HG03378 (cell line): Measurements from ENCODE around the gene SUPT7L.

Experiments
- ATAC-seq: cut with Tn5 transposase; IDR thresholded peaks from one replicate; pipeline ENCODE4 v1.9.1; 2021; ENCODE audit warnings: mild to moderate bottlenecking, moderate library complexity; ENCODE audit not compliant: unreplicated experiment

Gene SUPT7L, protein sequence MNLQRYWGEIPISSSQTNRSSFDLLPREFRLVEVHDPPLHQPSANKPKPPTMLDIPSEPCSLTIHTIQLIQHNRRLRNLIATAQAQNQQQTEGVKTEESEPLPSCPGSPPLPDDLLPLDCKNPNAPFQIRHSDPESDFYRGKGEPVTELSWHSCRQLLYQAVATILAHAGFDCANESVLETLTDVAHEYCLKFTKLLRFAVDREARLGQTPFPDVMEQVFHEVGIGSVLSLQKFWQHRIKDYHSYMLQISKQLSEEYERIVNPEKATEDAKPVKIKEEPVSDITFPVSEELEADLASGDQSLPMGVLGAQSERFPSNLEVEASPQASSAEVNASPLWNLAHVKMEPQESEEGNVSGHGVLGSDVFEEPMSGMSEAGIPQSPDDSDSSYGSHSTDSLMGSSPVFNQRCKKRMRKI

DNA sequence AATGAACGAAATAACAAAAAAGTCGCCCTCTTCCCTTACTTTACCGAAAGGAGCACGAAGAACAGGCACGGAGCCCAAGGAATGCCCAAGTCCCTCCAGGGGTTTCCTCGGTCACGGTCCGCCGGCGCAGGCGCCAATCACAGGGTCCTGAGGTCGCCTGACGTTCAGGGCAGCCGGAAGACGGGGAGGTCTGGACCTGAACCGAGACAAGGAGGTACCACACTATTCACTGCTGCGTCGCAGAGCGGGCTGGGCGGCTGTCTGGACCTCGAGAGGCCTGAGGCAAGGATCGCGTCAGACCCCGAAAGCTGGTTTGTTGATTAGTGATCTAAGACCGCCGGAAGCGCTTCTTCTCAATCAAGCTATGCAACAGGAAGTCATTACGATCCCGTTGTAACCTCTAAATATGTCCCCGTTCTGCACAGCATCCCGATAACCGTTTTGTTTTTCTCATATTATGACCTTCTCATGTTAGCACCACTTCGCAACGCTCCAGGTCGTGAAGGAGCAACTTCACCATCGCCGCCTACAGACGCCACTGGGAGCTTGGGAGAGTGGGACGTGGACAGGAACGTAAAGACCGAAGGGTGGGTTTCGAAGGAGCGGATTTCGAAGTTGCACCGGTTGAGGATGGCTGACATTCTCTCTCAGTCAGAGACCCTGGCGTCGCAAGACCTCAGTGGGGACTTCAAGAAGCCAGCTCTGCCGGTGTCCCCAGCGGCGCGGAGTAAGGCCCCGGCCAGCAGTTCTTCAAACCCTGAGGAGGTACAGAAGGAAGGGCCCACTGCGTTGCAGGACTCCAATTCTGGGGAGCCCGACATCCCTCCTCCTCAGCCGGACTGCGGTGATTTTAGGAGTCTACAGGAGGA is at the start of gene SUPT7L, which contains the start of gene SLC4A1AP:
Gene SUPT7L (minus strand): TSS at position 330 of the 869 bp plus-strand sequence. CDS start 1,422 bp downstream, outside the sequence.
Gene SLC4A1AP (plus strand): TSS at position 605 of the 869 bp plus-strand sequence. CDS start 26 bp downstream, at position 631.
- peak; percentile 67 for ATAC-seq

DNA sequence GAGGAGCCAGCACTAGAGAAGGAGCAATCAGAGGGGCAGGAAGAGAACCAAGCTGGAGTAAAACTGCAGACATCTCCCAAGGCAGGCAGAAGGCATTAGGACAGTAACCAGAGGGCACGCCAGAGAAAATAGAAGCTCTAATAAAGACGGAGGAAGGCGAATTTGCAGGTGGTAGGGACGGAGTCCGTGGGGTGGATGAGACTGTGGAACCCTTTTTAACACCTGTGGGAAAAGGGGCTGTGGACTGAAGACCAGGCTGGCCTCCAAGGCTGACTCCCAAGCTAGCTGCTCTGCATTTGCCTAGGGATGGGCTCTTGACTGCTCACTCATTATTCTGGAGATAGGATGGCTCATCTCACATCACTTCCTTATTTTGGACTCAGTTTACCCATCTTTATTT is 49.8 kb upstream of the SUPT7L start:
- ATAC-seq, result no peak

DNA sequence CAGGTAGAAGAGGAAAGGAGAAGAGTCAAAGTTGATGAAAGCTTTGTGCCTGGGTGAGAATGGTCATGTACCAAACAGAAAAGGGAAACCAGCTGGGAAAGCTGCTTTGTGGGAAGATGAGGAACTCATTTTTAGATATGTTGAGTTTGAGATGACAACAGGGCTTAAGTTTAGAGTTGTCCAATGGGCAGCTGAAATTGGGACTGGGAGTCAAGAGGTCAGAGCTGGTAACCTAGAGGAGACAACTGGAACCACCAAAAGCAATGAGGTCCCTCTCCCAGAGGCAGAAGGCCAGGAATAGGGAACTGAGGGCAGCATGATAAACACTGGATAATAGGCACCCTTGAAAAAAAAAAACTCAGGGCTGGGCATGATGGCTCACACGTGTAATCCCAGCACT is 49.1 kb upstream of the SUPT7L start:
- ATAC-seq, result no peak

DNA sequence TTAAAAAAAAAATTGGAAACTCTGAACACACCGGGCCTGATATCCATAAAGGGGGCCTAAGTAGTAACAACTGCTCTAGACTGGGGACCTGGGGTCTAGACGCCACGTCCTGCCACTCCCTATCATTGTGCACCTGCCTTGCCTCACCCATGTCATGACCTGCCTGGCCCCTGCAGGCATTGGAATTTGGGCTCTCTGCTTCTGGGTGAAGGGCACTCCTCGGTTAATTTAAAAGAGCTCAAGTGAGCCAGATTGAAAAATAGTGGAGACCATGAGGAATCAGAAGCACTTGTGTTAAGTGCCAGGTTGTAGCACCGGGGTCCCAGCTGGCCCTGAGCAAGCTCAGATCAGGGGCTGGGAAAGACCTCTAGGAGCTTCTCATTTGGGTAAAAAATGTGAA is 48.4 kb upstream of the SUPT7L start:
- no peak for ATAC-seq

DNA sequence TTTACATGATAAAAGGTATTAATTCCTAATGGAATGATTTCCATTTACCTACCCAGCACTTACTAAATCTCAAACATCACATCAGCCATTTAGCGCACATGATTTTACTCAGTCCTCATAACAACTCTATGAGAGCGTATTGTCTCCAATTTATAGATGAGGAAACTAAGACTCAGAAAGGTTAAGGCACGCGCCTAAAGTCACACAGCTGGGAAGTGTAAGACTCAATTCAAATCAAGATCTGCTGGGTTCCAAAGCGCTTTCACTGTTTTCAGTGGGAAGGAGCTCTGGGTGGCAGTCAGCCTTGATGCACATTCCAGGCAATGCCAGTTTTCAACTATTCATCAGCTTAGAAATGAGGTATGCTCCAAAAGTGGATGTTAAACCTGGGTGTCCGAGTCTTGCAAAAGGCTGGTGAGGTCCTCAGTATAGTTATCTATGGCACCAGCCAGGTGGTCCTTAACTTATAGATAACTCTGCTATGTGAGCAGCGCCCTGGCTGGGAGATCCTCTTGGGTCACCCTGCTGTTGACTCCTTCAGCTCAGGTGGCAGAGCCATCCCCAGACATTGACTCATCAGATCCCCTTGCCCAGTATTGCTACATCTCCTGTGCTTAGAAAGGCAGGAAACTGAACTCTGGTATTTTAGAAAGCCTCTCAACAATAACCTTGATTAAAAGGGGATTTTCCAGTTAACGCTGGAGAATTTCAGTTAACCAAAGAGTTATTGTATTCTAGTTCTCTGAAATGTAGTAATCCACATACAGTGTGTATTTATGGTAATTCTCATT is 47.4 kb upstream of the SUPT7L start:
- no peak for ATAC-seq

DNA sequence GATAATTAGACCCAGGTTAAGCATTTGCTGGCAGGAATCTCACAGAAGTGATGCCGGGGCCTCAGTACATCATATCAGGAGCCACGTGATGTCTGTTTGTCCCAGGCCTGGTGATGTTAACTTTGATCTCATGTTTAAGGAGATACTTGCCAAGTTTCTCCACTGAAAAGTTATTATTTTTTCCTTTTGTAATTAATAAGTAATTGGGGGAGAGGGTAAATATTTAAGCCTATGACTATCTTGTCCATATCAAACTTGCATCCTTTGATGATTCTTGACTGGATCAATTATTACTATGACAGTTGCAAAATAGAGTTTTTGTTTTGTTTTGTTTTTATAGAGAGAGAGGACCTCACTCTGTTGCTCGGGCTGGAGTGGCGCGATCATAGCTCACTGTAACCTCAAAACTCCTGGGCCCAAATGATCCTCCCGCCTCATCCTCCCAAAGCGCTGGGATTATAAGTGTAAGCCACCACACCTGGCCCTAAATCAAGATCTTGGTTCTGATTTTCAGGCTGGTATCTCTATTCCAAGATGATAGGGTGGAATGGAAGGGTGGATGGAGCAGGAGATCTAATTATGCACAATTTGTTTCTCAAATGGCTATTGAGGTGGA is 46.7 kb upstream of the SUPT7L start:
- no peak for ATAC-seq

DNA sequence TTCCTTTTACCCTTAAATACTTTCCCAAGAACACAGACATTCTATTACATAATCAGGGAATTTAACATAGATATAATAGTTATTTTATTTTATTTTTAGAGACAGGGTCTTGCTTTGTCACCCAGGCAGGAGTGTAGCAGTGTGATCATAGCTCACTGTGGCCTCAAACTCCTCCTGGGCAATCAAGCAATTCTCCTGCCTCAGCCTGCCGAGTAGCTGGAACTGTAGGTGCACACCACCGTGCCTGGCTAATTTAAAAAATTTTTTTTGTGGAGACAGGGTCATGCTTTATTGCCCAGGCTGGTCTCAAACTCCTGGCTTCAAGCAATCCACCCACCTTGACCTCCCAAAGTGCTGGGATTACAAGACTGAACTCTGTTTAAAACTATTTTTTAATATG is 45.9 kb upstream of the SUPT7L start:
- ATAC-seq, result no peak

DNA sequence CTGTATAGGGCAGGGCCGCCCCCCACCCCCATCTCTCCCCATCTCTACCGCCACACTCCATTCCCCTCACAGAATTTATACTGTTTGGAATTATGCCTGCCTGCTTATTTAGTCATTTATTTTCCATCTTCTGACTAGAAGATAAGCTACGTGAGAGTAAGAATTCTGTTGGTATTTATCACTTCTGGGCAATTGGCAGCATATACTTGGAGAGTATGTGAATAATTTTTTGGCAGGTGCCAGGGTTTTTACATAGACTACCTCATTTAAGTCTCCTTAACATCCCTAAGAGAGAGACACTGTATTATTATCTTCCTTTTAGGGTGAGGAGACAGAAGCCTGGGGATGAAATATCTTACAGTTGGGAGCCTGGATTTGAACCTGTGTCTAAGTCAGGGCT is 45.3 kb upstream of the SUPT7L start:
- no peak for ATAC-seq

DNA sequence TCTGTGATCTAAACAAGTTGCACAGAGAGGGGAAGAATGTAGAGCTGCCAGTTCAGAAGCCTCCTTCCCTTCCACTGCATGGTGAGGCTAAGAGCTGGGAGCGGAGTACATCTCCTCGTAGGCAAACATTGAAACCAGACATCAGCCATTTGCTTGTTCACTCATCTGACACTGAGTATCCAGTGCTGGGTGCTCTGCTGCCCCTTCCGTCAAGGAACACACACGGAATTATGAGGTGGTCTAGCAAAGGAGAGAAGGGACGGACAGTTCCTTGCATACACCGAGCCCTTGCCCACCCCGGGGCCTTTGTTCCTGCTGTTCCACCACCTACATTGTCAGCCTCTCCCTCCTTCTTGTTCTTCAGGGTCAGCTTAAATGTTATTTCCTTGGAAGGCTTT is 44.8 kb upstream of the SUPT7L start:
- no peak for ATAC-seq

DNA sequence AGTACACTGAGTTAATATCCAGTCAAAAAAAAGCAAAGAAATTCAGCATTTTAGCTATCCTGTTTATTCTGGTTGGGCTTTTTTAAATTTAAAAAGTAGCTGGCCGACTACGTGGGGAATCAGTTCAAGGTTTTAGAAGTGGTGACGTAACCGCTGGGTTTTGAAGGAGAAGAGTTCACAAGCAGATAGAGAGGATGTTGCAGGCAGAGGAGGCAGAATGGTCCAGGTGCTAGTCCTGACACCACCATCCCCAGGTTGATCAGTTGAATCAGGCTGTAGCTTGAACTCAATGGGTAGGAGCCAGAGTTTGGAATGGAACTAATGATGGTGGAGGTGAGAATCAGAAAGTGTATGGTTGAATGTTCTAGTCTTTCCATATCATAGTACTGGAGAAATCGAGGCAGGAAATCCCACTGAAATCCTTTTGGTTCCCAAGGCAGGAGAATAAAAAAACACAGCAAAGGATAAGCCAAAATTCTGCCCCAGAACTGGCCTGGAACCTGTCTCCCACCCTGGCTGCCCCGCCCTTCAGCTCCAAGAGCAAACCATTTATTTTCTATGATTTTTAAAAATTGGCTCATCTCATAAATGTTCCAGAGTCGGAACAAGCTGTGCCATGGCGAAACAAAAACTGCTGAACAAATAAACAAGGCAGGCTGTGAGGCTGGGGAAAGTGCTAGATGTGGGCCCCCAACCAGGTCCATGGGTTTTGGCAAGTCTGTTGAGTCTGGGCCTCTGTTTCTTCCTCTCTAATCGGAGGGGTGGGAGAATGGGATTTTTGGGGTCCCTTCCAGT is 44.2 kb upstream of the SUPT7L start:
- ATAC-seq, result no peak

DNA sequence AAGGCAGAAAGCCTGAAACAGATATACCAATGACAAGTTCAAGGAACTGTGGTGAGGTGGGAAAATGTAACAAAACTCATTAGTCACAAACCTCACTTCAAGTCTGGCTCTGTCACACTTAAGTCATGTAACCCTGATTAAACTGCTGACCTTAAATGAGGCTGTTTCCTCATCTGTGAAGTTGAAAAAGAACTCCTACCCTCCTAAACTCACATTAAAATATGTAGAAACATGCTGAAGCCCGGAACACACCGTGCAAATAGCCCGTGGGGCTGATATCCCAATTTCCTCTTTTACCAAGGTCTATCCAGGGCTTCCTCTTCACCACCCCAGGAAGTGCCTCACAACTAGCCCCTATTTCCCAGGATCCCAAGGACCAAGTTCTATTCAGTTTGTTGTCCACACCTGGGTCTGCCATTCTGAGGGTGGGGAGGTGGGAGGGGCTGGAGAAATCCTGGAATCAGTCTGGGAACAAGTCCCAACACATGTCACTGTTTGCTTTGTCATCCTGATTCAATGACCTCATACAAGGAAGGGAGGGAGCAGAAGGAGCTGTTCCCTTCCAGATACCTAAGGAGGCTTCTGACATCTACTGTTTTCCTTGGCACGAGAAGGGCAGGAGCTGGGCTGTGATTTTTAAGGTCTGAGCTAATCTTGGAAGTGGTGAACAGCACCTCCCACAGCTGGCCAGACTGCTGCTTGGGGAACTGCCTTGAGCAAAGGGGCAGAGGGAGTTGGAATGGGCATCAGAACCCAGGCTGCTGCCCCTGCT is 42.6 kb upstream of the SUPT7L start:
- ATAC-seq, result no peak

DNA sequence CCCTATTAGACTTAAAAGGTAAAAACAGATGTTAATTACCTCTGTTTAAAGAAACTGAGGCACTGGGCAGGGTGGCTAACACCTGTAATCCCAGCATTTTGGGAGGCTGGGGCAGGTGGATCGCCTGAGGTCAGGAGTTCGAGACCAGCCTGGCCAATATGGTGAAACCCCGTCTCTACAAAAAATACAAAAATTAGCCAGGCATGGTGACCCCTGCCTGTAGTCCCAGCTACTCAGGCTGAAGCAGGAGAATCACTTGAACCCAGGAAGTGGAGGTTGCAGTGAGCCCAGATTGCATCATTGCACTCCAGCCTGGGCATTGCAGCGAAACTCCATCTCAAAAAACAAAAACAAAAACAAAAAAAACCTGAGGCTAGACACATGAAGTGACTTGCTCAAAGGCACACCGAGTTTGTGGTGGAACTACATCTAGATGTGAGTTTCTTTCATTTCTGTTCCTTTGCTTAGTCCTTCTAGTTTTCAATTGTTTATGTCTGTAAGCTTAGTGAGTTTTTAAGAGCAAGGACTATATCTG is 41.0 kb upstream of the SUPT7L start:
- no peak for ATAC-seq

DNA sequence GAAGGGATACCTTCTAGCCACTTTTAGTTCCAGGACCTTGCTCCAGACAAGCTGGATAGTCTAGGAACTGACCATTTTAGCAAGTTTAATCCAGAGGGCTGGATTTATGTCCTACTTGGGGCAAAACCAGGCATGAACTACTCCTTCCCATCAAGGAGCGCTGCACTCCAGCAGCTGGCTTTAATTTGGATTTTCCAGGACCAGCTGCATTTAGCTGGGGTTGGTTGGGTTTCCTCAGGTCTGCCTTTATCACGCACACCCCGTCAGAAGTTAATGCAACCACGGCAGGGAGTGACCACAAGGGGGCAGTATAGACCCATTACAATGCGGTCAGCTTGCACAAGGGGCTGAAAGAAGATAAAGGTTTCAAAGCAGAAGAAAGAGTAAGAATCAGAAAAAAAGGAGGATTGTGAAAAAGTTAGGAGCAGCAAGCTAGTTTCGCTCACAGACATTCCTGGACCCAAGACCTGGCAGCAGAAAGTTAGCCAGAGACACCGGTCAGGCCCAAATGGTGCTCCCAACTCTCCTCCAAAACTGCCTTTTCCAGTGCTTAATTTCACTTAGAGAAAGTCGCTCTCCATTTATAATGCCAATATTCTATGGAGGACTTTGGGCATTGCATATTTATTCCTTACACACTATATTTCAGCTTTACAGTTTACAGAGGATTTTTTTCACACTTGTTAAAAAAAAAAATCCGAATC is 40.4 kb upstream of the SUPT7L start:
- ATAC-seq, result no peak

DNA sequence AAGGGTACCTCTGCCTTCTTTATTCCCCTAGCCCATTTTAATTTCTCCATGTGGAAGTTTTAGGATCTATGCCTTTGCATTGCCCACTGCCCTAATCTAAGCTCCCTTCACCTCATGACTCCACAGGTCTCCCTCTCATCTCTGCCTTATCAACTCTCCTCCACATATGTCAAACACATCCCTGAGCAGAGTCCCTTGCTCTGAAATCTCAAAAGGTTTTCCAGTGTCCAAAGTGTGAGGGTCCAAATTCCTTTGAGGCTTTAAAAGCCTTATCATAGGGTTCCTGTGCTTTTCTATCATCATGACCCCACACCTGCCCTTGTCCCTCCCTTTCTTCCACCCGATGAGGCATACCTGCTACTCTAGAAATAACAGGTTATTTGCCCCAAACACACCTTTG is 38.9 kb upstream of the SUPT7L start:
- no peak for ATAC-seq

DNA sequence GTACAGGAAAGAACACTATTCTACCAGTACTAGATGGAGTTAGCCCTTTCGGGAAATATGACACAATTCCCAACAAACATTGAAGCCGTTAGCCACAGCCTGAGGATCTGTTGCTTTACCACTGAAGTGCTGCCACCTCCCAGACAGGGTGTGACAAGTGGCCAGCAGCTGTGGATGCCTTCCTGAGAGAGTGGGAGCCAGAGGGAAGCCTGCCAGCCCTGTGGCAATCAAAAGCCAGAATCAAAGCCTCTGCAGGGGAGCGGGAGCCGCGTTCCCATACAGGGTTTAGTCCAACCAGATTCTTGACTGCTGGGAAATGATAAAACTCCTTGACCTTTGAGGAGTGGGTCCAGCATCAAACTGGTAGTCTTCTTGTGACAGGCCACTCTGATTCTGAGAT is 38.3 kb upstream of the SUPT7L start:
- no peak for ATAC-seq

DNA sequence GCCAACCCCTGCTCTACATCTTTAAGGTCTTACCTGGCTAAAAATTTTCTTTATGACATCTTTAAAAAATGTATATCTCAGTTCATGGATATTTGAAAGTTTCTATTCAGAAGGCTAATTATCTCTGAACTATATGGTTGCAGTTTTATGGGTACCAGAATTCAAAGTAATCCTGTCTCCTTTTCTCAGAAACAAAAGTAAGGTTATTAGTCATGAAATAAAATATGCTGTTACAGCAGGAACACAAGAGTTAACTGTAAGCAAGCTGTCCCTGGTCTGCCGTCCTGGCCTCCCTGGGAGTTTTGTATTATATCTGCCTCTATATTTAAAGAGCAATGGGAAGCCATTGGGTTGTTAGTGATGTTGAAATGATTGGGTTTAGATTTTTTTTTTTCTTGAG is 34.2 kb upstream of the SUPT7L start:
- no peak for ATAC-seq

DNA sequence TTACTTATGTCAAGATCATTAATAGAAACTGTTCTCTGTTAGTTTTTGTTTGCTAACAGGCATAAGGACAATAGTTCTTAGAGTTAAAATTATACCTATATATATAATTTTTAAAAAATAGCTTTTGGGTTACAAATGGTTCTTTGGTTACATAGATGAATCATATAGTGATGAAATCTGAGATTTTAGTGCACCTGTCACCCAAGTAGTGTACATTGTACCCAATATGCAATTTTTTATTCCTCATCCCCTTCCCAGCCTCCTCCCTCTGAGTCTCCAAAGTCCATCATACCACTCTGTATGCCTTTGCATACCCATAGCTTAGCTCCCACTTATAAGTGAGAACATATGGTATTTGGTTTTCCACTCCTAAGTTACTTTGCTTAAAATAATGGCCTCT is 26.6 kb upstream of the SUPT7L start:
- no peak for ATAC-seq

DNA sequence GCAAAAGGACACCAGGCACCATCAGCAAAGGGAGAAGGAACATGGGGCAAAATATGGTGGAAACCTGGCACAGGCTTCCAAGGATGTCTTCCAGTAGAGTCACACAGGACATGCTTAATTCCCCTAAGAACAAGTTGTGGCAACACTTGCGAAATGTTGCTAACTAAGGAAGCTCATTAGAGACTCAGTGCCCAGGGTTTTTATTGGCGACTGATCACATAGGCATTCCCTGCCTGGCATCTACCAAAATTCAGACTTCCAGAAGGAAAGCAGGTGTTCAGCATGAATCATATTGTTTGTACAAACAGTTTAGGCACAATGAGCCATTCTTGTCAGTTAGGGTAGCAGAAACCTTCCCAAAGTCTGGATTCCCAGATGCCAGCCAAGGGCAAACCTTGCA is 26.0 kb upstream of the SUPT7L start:
- ATAC-seq, result no peak
